SU-DHL-6 (cell line): Measurements from ENCODE around the gene MCTP1.

ENCODE experiments used
- CTCF ChIP-seq: fragments of 200-600 bp; sonication (generic); IDR thresholded peaks from one replicate; pipeline ENCODE4 v1.5.1; 2017; ENCODE audit warnings: antibody characterized with exemption, mild to moderate bottlenecking, low read length, moderate library complexity; ENCODE audit not compliant: insufficient read depth, poor library complexity, severe bottlenecking
- EZH2phosphoT487 ChIP-seq: fragments of 200-600 bp; sonication (generic), shearing (Covaris generic); conservative IDR thresholded peaks from 2 replicates; pipeline ENCODE4 v1.6.1; 2018; ENCODE audit warnings: mild to moderate bottlenecking, antibody characterized with exemption, low read length, moderate library complexity, mixed read lengths

GRCh38 chr5:94693845-94694370 is 591.0 kb downstream of the MCTP1 start:
- TF ChIP-seq CTCF: no peak
- TF ChIP-seq EZH2phosphoT487: no peak
